ENCODE results near the gene TBX10.

DNA sequence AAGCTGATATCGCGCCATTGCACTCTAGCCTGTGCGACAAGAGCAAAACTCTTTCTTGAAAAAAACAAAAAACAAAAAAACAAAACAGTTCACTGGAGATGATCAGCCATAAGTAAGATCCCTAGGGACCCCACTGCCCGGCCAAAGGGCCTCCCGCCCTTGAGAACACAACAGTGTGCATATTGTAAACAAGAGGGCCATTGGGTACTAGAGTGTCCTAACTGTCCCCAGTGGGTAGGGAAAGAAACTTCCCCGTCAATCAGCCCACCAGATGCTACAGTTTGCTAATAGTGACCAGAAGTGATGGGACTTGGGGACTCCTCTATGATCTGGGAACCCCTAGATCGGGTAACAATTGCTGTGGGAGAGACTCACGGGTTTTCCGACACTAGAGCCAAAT is 14.7 kb upstream of the TBX10 start:
- TF ChIP-seq CHD1 (IDR thresholded peaks at IDR 0.05; ENCODE audit: low read depth, low read length) (no peak), TEAD4 (IDR thresholded peaks at IDR 0.05; ENCODE audit: low read depth, low read length) (no peak), TAF1 (IDR thresholded peaks at IDR 0.05; ENCODE audit: low read depth, low read length) (no peak), RBBP5 (IDR thresholded peaks at IDR 0.05; ENCODE audit: borderline replicate concordance, low read depth, low read length) (no peak), CBX8 (IDR thresholded peaks at IDR 0.05; ENCODE audit: borderline replicate concordance, low read depth, low read length) (no peak), POLR2A (IDR thresholded peaks at IDR 0.05; ENCODE audit: control extremely low read depth in 1 of 2, low read depth in 2 of 2, low read length in 2 of 2) (no peak), EP300 (IDR thresholded peaks at IDR 0.05; ENCODE audit: borderline replicate concordance in 1 of 2, low read depth in 2 of 2, low read length in 2 of 2) (no peak), SP1 (IDR thresholded peaks at IDR 0.05; ENCODE audit: low read depth, low read length) (no peak), EZH2 (IDR thresholded peaks at IDR 0.05; ENCODE audit: low read depth, low read length, severe bottlenecking) (no peak), EGR1 (IDR thresholded peaks at IDR 0.05; ENCODE audit: borderline replicate concordance, low read depth, low read length) (no peak), ASH2L (IDR thresholded peaks at IDR 0.05; ENCODE audit: low read length) (no peak), MAFK (IDR thresholded peaks at IDR 0.05; ENCODE audit: low read depth, low read length) (no peak)
- TF ChIP-seq, protein P1, sequence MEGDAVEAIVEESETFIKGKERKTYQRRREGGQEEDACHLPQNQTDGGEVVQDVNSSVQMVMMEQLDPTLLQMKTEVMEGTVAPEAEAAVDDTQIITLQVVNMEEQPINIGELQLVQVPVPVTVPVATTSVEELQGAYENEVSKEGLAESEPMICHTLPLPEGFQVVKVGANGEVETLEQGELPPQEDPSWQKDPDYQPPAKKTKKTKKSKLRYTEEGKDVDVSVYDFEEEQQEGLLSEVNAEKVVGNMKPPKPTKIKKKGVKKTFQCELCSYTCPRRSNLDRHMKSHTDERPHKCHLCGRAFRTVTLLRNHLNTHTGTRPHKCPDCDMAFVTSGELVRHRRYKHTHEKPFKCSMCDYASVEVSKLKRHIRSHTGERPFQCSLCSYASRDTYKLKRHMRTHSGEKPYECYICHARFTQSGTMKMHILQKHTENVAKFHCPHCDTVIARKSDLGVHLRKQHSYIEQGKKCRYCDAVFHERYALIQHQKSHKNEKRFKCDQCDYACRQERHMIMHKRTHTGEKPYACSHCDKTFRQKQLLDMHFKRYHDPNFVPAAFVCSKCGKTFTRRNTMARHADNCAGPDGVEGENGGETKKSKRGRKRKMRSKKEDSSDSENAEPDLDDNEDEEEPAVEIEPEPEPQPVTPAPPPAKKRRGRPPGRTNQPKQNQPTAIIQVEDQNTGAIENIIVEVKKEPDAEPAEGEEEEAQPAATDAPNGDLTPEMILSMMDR (IDR thresholded peaks at IDR 0.05; ENCODE audit: control extremely low read depth in 1 of 3, insufficient read depth in 1 of 3, low read depth in 1 of 3, low read length in 3 of 3): no peak
